GM08714 (cell line): ENCODE results near the gene LGR4.

Experiments
- H3K4me3 ChIP-seq: fragments of 200-500 bp; sonication (Bioruptor generic); 2 replicates; pipeline ENCODE4 v1.5.1; 2014; ENCODE audit warnings: mild to moderate bottlenecking, low read length, inconsistent platforms
- ZNF274 ChIP-seq: IDR thresholded peaks from 2 replicates; pipeline ENCODE4 v1.6.1; 2012; ENCODE audit warnings: mild to moderate bottlenecking, low read depth, low read length

Gene LGR4

GRCh38 chr11:27438595-27438981 lies 34.0 kb downstream of the LGR4 start:
- no peak overlapping the region for H3K4me3 ChIP-seq
- no peak for TF ChIP-seq ZNF274

GRCh38 chr11:27437829-27438594 lies 34.6 kb downstream of the LGR4 start:
- H3K4me3 ChIP-seq: no peak overlapping the region
- no peak for TF ChIP-seq ZNF274

- no peak for TF ChIP-seq ZNF274
Measured at GRCh38 chr11:27436916-27437315, 35.7 kb downstream of the LGR4 start.

GRCh38 chr11:27433742-27434141 lies 38.8 kb downstream of the LGR4 start:
- TF ChIP-seq ZNF274: no peak
- no peak overlapping the region for H3K4me3 ChIP-seq

More at GRCh38 chr11:27436916-27437315, 35.7 kb downstream of the LGR4 start:
- no peak overlapping the region for H3K4me3 ChIP-seq

- H3K4me3 ChIP-seq: no peak overlapping the region
- TF ChIP-seq ZNF274: no peak
Measured at GRCh38 chr11:27431808-27432207, 40.8 kb downstream of the LGR4 start.

- TF ChIP-seq ZNF274: no peak
Measured at GRCh38 chr11:27429761-27430393, 42.7 kb downstream of the LGR4 start.

GRCh38 chr11:27427183-27427980 lies 45.2 kb downstream of the LGR4 start:
- TF ChIP-seq ZNF274: no peak
- no peak overlapping the region for H3K4me3 ChIP-seq

More at GRCh38 chr11:27429761-27430393, 42.7 kb downstream of the LGR4 start:
- H3K4me3 ChIP-seq: no peak overlapping the region

GRCh38 chr11:27425814-27426213 lies 46.8 kb downstream of the LGR4 start:
- H3K4me3 ChIP-seq: no peak overlapping the region
- TF ChIP-seq ZNF274: no peak

GRCh38 chr11:27423125-27423524 lies 49.5 kb downstream of the LGR4 start:
- no peak overlapping the region for H3K4me3 ChIP-seq
- no peak for TF ChIP-seq ZNF274

- H3K4me3 ChIP-seq: no peak overlapping the region
- TF ChIP-seq ZNF274: no peak
Measured at GRCh38 chr11:27421819-27422494, 50.6 kb downstream of the LGR4 start.

- no peak overlapping the region for H3K4me3 ChIP-seq
- TF ChIP-seq ZNF274: no peak
Measured at GRCh38 chr11:27420722-27421572, 51.6 kb downstream of the LGR4 start.

GRCh38 chr11:27420217-27420616 lies 52.4 kb downstream of the LGR4 start:
- H3K4me3 ChIP-seq: no peak overlapping the region
- TF ChIP-seq ZNF274: no peak

- no peak overlapping the region for H3K4me3 ChIP-seq
Measured at GRCh38 chr11:27418356-27418755, 54.2 kb downstream of the LGR4 start.

More at GRCh38 chr11:27418356-27418755, 54.2 kb downstream of the LGR4 start:
- TF ChIP-seq ZNF274: no peak
